Measurements from ENCODE around the gene ZSCAN21. TPM values are rescaled to one million over a fixed set of nuclear protein-coding genes. Genes with fewer than 3 reads are reported as not detected.

Gene ZSCAN21
- total and polyA plus RNA-seq, 10 of the 15 experiments (the other 5 are each of a cell fraction or from before 2014, with no cell fraction given): 1.9 to 9.6 (median 7.1) TPM

- TF ChIP-seq ATF2 (IDR thresholded peaks at IDR 0.05; ENCODE audit: low read length) (no peak), ZNF384 (IDR thresholded peaks at IDR 0.05; ENCODE audit: borderline replicate concordance, low read depth, low read length) (no peak), PBX3 (IDR thresholded peaks at IDR 0.05; ENCODE audit: insufficient replicate concordance, low read depth, low read length) (no peak), SREBF2 (IDR thresholded peaks at IDR 0.05; ENCODE audit: low read length) (no peak), IKZF1 (conservative IDR thresholded peaks at IDR 0.05) (no peak), ATF3 (IDR thresholded peaks at IDR 0.05; ENCODE audit: borderline replicate concordance, extremely low read depth, low read depth, low read length) (no peak), CBX3 (IDR thresholded peaks at IDR 0.05; ENCODE audit: borderline replicate concordance, low read depth) (no peak)
Measured at GRCh38 chr7:100087055-100087750, 37.6 kb downstream of the ZSCAN21 start (continued).

Measured in GM12878 (cell line).